Rectal smooth muscle tissue (tissue), 1 donor: ENCODE results near the gene CCDC188.

Experiments used
- H3K27ac ChIP-seq: one replicate; pipeline ENCODE4 v1.7.0; 2013; ENCODE audit warnings: low read depth, low read length, inconsistent platforms
- H3K27me3 ChIP-seq: one replicate; pipeline ENCODE4 v1.7.0; 2013; ENCODE audit warnings: low read length; ENCODE audit not compliant: control insufficient read depth, insufficient read depth
- H3K36me3 ChIP-seq: one replicate; pipeline ENCODE4 v1.7.0; 2013; ENCODE audit warnings: low read length; ENCODE audit not compliant: control insufficient read depth, insufficient read depth
- H3K4me1 ChIP-seq: one replicate; pipeline ENCODE4 v1.7.0; 2013; ENCODE audit warnings: low read length; ENCODE audit not compliant: control insufficient read depth, insufficient read depth
- H3K4me3 ChIP-seq: one replicate; pipeline ENCODE4 v1.7.0; 2013; ENCODE audit warnings: low read length
- H3K9ac ChIP-seq: one replicate; pipeline ENCODE4 v1.7.0; 2013; ENCODE audit warnings: low read length

The CCDC188 gene

GRCh38 chr22:20138868-20139267, 12.0 kb downstream of the CCDC188 start:
- Histone ChIP-seq H3K4me3 (no peak overlapping the region), H3K27me3 (no peaks in the 10 kb centered on the region), H3K4me1 (peaks cover 10% of the 10 kb centered on the region), H3K36me3 (peaks cover 8% of the 10 kb centered on the region), H3K27ac (no peak overlapping the region), H3K9ac (no peak overlapping the region)

- H3K4me1 ChIP-seq = peaks cover 10% of the 10 kb centered on the region
- H3K9ac ChIP-seq = no peak overlapping the region
- H3K4me3 ChIP-seq = no peak overlapping the region
- H3K27me3 ChIP-seq = no peaks in the 10 kb centered on the region
- H3K36me3 ChIP-seq = peaks cover 6% of the 10 kb centered on the region
- peak overlapping the region; percentile 16 for H3K27ac ChIP-seq
Observed at GRCh38 chr22:20138417-20138738, 12.5 kb downstream of the CCDC188 start.

GRCh38 chr22:20137671-20138416, 13.0 kb downstream of the CCDC188 start:
- Histone ChIP-seq H3K27me3 (no peaks in the 10 kb centered on the region), H3K4me1 (peaks cover 11% of the 10 kb centered on the region), H3K9ac (no peak overlapping the region), H3K4me3 (no peak overlapping the region), H3K27ac (peak overlapping the region; percentile 16), H3K36me3 (peaks cover 6% of the 10 kb centered on the region)

- H3K4me3 ChIP-seq = no peak overlapping the region
- H3K27me3 ChIP-seq = no peaks in the 10 kb centered on the region
- no peak overlapping the region for H3K9ac ChIP-seq
- H3K4me1 ChIP-seq = peaks cover 17% of the 10 kb centered on the region
- H3K36me3 ChIP-seq = peaks cover 6% of the 10 kb centered on the region
- H3K27ac ChIP-seq = no peak overlapping the region
Observed at GRCh38 chr22:20137113-20137512, 13.7 kb downstream of the CCDC188 start.

GRCh38 chr22:20136603-20136873, 14.3 kb downstream of the CCDC188 start:
- Histone ChIP-seq H3K36me3 (peaks cover 4% of the 10 kb centered on the region), H3K9ac (no peak overlapping the region), H3K27ac (no peak overlapping the region), H3K4me3 (no peak overlapping the region), H3K27me3 (no peaks in the 10 kb centered on the region), H3K4me1 (peaks cover 17% of the 10 kb centered on the region)

GRCh38 chr22:20135806-20136602, 14.9 kb downstream of the CCDC188 start:
- Histone ChIP-seq H3K4me1 (peaks cover 17% of the 10 kb centered on the region), H3K9ac (no peak overlapping the region), H3K27me3 (no peaks in the 10 kb centered on the region), H3K27ac (no peak overlapping the region), H3K36me3 (peaks cover 4% of the 10 kb centered on the region), H3K4me3 (no peak overlapping the region)

- Histone ChIP-seq H3K9ac (no peak overlapping the region), H3K27me3 (no peaks in the 10 kb centered on the region), H3K27ac (no peak overlapping the region), H3K4me1 (peaks cover 19% of the 10 kb centered on the region), H3K4me3 (no peak overlapping the region), H3K36me3 (peaks cover 4% of the 10 kb centered on the region)
Observed at GRCh38 chr22:20135265-20135664, 15.6 kb downstream of the CCDC188 start.

- Histone ChIP-seq H3K9ac (no peak overlapping the region), H3K4me3 (no peak overlapping the region), H3K4me1 (peaks cover 19% of the 10 kb centered on the region), H3K27me3 (no peaks in the 10 kb centered on the region), H3K27ac (no peak overlapping the region), H3K36me3 (no peaks in the 10 kb centered on the region)
Observed at GRCh38 chr22:20133930-20134549, 16.8 kb downstream of the CCDC188 start.

GRCh38 chr22:20132686-20133246, 18.1 kb downstream of the CCDC188 start:
- Histone ChIP-seq H3K36me3 (no peaks in the 10 kb centered on the region), H3K9ac (peak overlapping the region; percentile 72), H3K4me3 (peak overlapping the region; percentile 81), H3K27ac (no peak overlapping the region), H3K4me1 (peaks cover 18% of the 10 kb centered on the region), H3K27me3 (no peaks in the 10 kb centered on the region)

- Histone ChIP-seq H3K27ac (no peak overlapping the region), H3K4me1 (peaks cover 11% of the 10 kb centered on the region), H3K4me3 (peak overlapping the region; percentile 81), H3K27me3 (no peaks in the 10 kb centered on the region), H3K36me3 (no peaks in the 10 kb centered on the region), H3K9ac (peak overlapping the region; percentile 72)
Observed at GRCh38 chr22:20131859-20132685, 18.8 kb downstream of the CCDC188 start.

GRCh38 chr22:20131597-20131858, 19.3 kb downstream of the CCDC188 start, which contains the start of gene ZDHHC8:
ZDHHC8 (plus strand) TSS chr22:20131804; CDS start chr22:20131948, 144 bp downstream.
- Histone ChIP-seq H3K27me3 (no peaks in the 10 kb centered on the region), H3K4me1 (peaks cover 9% of the 10 kb centered on the region), H3K9ac (peak within 1 kb of the TSS; percentile 80), H3K27ac (peak within 1 kb of the TSS; percentile 86), H3K4me3 (peak within 1 kb of the TSS; percentile 81), H3K36me3 (no peaks in the 10 kb centered on the region)
